Keratinocyte (primary cell): ENCODE results near the gene TNNT1. TPM values are rescaled to one million over a fixed set of nuclear protein-coding genes. Genes with fewer than 3 reads are reported as not detected.

Source experiments
- DNase-seq: peaks from one replicate; pipeline ENCODE4 v3.0.0-alpha.2; 2011; ENCODE audit warnings: low read depth, missing footprints, low spot score
- FAIRE-seq: peaks from 2 replicates; lab custom pipeline; 2011; peaks lifted over from hg19 to GRCh38; lab: Jason Lieb, UNC
- H2AFZ ChIP-seq: 2 replicates; pipeline ENCODE4 v1.6.0; 2012; ENCODE audit warnings: low read length, control low read depth, inconsistent platforms; ENCODE audit not compliant: control insufficient read depth
- H3K27ac ChIP-seq: 2 replicates; pipeline ENCODE4 v1.5.1; 2011; ENCODE audit warnings: low read length; ENCODE audit not compliant: control insufficient read depth, insufficient read depth
- H3K27me3 ChIP-seq: 3 replicates; pipeline ENCODE4 v1.6.0; 2011; ENCODE audit warnings: low read length; ENCODE audit not compliant: control insufficient read depth, insufficient read depth; ENCODE audit errors: extremely low read depth
- H3K36me3 ChIP-seq, 2 experiments: 2 replicates in 1 of 2; 3 replicates in 1 of 2; pipeline ENCODE4 v1.5.1; 2011; ENCODE audit warnings: low read length in 2 of 2, mild to moderate bottlenecking in 1 of 2; ENCODE audit not compliant: control insufficient read depth in 2 of 2, insufficient read depth in 2 of 2; ENCODE audit errors: extremely low read depth in 1 of 2
- H3K4me1 ChIP-seq: 3 replicates; pipeline ENCODE4 v1.5.1; 2011; ENCODE audit warnings: low read length; ENCODE audit not compliant: control insufficient read depth, insufficient read depth; ENCODE audit errors: extremely low read depth
- H3K4me2 ChIP-seq: 3 replicates; pipeline ENCODE4 v1.6.0; 2011; ENCODE audit warnings: low read depth, low read length; ENCODE audit not compliant: control insufficient read depth, insufficient read depth; ENCODE audit errors: extremely low read depth
- H3K4me3 ChIP-seq, 3 experiments: fragments of 200-600 bp in 1 of 3; sonication (generic) in 1 of 3; 2 replicates in 2 of 3; 3 replicates in 1 of 3; pipeline ENCODE4 v1.5.1; 2011 to 2016; ENCODE audit warnings: low read length in 3 of 3, mild to moderate bottlenecking in 3 of 3, control low read depth in 2 of 3, inconsistent platforms in 1 of 3, low read depth in 1 of 3, mixed read lengths in 1 of 3, mixed run types in 1 of 3, moderate library complexity in 1 of 3; ENCODE audit not compliant: control insufficient read depth in 2 of 3, insufficient read depth in 2 of 3; ENCODE audit errors: extremely low read depth in 1 of 3
- H3K79me2 ChIP-seq: 2 replicates; pipeline ENCODE4 v1.6.0; 2012; ENCODE audit warnings: low read length; ENCODE audit not compliant: control insufficient read depth, insufficient read depth
- H3K9ac ChIP-seq: 3 replicates; pipeline ENCODE4 v1.6.0; 2011; ENCODE audit warnings: low read length; ENCODE audit not compliant: control insufficient read depth, insufficient read depth; ENCODE audit errors: extremely low read depth
- H3K9me1 ChIP-seq: 3 replicates; pipeline ENCODE4 v1.6.0; 2011; ENCODE audit warnings: low read length; ENCODE audit not compliant: control insufficient read depth, insufficient read depth; ENCODE audit errors: extremely low read depth
- H3K9me3 ChIP-seq: 2 replicates; pipeline ENCODE4 v1.5.1; 2012; ENCODE audit warnings: low read depth, low read length; ENCODE audit not compliant: control insufficient read depth
- H4K20me1 ChIP-seq: 3 replicates; pipeline ENCODE4 v1.6.0; 2011; ENCODE audit warnings: low read length; ENCODE audit not compliant: control insufficient read depth, insufficient read depth; ENCODE audit errors: extremely low read depth
- CTCF ChIP-seq, 3 experiments: IDR thresholded peaks in 1 of 3; conservative IDR thresholded peaks in 1 of 3; optimal IDR thresholded peaks in 1 of 3; 2 replicates in 2 of 3; 3 replicates in 1 of 3; pipeline versions ENCODE3 to v1.5.1; 2011; ENCODE audit warnings: low read length in 3 of 3, mild to moderate bottlenecking in 3 of 3, moderate library complexity in 2 of 3, control low read depth in 1 of 3, inconsistent platforms in 1 of 3; ENCODE audit not compliant: insufficient read depth in 2 of 3; ENCODE audit errors: extremely low read depth in 1 of 3
- EZH2 ChIP-seq: IDR thresholded peaks from one replicate; pipeline ENCODE4 v1.6.1; 2012; ENCODE audit warnings: inconsistent platforms, mild to moderate bottlenecking, low read length, moderate library complexity
- dilution Hi-C: fragments of 300-500 bp; cut with MboI; formaldehyde crosslinking; loops from one replicate; pipeline ENCODE4 v1.7.0; 2020; ENCODE audit warnings: low sequenced_read_pairs; ENCODE audit not compliant: extremely low pct_ligation_motif_present
- polyA plus RNA-seq, 5 experiments: library from polyadenylated mRNA; depleted of rRNA in 3 of 5; stranded (reverse) in 3 of 5; stranded (forward) in 1 of 5; unstranded in 1 of 5; fragments of >200 nt; gene quantifications; 1 replicate in 1 of 5; 2 replicates in 3 of 5; 3 replicates in 1 of 5; pipeline versions ENCODE4 v1.2.1 to v1.2.3, GENCODE V29; 2011 to 2012; ENCODE audit warnings: missing spikeins in 2 of 5, low read depth in 1 of 5, low replicate concordance in 1 of 5

TNNT1 gene
- polyA plus RNA-seq, 1 donor (not counting 4 experiments of a cell fraction or from before 2014, with no cell fraction given): 99.6 TPM

DNA sequence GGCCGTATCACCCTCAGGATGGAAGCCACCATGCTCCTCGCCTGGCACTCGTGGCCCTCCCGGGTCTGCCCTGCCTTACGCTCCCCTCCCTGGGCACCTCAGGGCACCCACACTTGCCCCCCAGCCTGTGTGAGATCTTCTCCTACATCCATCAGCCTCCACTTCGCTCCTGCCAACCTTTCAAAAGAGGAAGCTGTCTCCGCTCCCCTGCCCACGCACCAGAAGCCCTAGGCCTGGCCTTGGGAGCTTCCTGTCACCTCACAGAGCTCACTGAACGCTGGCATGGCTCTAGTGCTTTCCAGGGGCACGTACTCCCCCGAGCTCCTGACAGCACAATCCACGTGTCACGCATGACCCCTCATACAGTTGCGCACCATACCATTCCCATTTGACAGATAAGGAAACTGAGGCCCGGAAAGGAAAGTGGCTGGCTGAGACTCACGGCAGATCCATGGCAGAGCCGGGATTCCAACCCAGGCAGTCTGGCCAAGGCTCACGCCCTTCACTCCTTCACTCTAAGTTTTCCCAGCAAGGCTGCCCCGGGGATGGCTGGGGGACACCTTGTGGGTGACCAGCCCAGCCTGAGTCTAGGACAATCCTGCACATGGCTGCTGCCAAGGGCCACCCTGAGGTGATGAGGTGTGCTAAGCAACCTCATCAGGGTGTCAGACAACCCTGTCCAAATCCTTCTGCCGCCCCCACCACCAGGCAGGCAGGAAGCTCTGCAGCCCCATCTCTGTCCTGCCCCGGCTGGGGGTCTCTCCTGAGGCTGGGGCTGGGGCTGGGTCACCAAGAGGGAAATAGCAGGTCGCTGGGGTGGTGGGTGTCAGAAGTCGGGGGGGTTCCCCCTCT, 50.9 kb downstream of the TNNT1 start:
- FAIRE-seq (no peak), DNase-seq (no peak)
- Histone ChIP-seq H3K9me3 (no peaks in the 10 kb centered on the region), H3K27me3 (no peaks in the 10 kb centered on the region), H2AFZ (no peak overlapping the region), H3K79me2 (no peaks in the 10 kb centered on the region), H3K27ac (no peak overlapping the region), H3K4me3 (no peak overlapping the region), H3K9ac (no peak overlapping the region), H4K20me1 (peaks cover 7% of the 10 kb centered on the region), H3K9me1 (no peaks in the 10 kb centered on the region), H3K4me2 (no peak overlapping the region), H3K4me1 (no peaks in the 10 kb centered on the region), H3K36me3 (peaks cover 3 to 29% of the 10 kb centered on the region in 2 experiments)
- TF ChIP-seq EZH2 (no peak), CTCF (optimal IDR thresholded peaks at IDR 0.05 in 1 of 3, IDR thresholded peaks at IDR 0.05 in 1 of 3, conservative IDR thresholded peaks at IDR 0.05 in 1 of 3; ENCODE audit: extremely low read depth in 1 of 3, insufficient read depth in 2 of 3, low read length in 3 of 3) (no peak)
- dilution Hi-C loops: no loop called here

- TF ChIP-seq CTCF (optimal IDR thresholded peaks at IDR 0.05 in 1 of 3, IDR thresholded peaks at IDR 0.05 in 1 of 3, conservative IDR thresholded peaks at IDR 0.05 in 1 of 3; ENCODE audit: extremely low read depth in 1 of 3, insufficient read depth in 2 of 3, low read length in 3 of 3): no peak
- no peak for TF ChIP-seq EZH2
- Histone ChIP-seq H3K27ac (no peak overlapping the region), H3K79me2 (no peaks in the 10 kb centered on the region), H2AFZ (no peak overlapping the region), H3K9me1 (no peaks in the 10 kb centered on the region), H3K9me3 (no peaks in the 10 kb centered on the region), H3K4me3 (no peak overlapping the region), H3K4me1 (no peaks in the 10 kb centered on the region), H3K9ac (no peak overlapping the region), H4K20me1 (peaks cover 7% of the 10 kb centered on the region), H3K4me2 (no peak overlapping the region), H3K36me3 (peaks cover 2 to 27% of the 10 kb centered on the region in 2 experiments), H3K27me3 (no peaks in the 10 kb centered on the region)
- FAIRE-seq (no peak), DNase-seq (no peak)
- dilution Hi-C loops: no loop called here
Measured at GRCh38 chr19:55096061-55096701, 52.8 kb downstream of the TNNT1 start.
